ENCODE results near the gene FER. TPM values are rescaled to one million over a fixed set of nuclear protein-coding genes. Genes with fewer than 3 reads are reported as not detected.

Gene FER
- total and polyA plus RNA-seq, 8 donors: 1.7 to 218 (median 24.0) TPM

- intact Hi-C loops (cut with DNase I; ENCODE audit: low total_unique reads): no loop called here
- peaks cover 0 to 22% (median 10%) of the 10 kb centered on the region in 4 donors for H3K9me3 ChIP-seq
- WGBS, 5 donors: 81 to 91% (median 88%) methylated on average over 4 of the region's 4 CpGs
Measured at GRCh38 chr5:109234381-109234780, 486.7 kb downstream of the FER start.

DNA sequence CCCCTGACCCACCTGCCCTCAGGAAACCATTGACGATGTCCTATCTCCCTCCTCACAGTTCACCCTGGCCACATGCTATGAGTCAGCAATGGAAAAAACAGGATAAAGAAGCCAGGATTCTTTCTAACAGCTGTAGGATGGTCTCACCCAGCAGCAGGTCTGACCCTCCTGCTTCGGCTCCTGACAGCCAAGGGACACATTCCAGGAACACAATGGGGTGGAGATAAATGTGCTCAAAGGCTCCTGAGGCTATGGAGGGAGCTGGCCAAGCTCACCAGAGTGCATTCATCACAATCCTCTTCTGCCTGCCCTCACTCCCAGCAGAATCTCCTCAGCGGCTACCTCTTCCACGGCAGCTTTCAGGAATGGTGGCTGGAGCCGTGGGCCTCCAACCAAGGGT, 491.8 kb downstream of the FER start:
- Histone ChIP-seq H3K27ac (no peak overlapping the region), H3K4me3 (no peak overlapping the region), H3K36me3 (no peaks in the 10 kb centered on the region), H3K27me3 (no peaks in the 10 kb centered on the region), H3K4me1 (no peaks in the 10 kb centered on the region), H3K9me3 (peaks cover 0 to 22% (median 10%) of the 10 kb centered on the region in 4 donors)
- DNase-seq: no peak
- 75 to 85% (median 77%) methylated on average over 4 to 5 of the region's 5 CpGs for WGBS, 5 donors
- intact Hi-C loops (cut with DNase I; ENCODE audit: low total_unique reads): no loop called here
- TF ChIP-seq EP300 (IDR thresholded peaks at IDR 0.05): no peak
- TF ChIP-seq POLR2A (IDR thresholded peaks at IDR 0.05): no peak
- TF ChIP-seq, protein P1, sequence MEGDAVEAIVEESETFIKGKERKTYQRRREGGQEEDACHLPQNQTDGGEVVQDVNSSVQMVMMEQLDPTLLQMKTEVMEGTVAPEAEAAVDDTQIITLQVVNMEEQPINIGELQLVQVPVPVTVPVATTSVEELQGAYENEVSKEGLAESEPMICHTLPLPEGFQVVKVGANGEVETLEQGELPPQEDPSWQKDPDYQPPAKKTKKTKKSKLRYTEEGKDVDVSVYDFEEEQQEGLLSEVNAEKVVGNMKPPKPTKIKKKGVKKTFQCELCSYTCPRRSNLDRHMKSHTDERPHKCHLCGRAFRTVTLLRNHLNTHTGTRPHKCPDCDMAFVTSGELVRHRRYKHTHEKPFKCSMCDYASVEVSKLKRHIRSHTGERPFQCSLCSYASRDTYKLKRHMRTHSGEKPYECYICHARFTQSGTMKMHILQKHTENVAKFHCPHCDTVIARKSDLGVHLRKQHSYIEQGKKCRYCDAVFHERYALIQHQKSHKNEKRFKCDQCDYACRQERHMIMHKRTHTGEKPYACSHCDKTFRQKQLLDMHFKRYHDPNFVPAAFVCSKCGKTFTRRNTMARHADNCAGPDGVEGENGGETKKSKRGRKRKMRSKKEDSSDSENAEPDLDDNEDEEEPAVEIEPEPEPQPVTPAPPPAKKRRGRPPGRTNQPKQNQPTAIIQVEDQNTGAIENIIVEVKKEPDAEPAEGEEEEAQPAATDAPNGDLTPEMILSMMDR (IDR thresholded peaks at IDR 0.05): no peak
- no peak for TF ChIP-seq POLR2AphosphoS5 (IDR thresholded peaks at IDR 0.05)

More at GRCh38 chr5:109234381-109234780, 486.7 kb downstream of the FER start:
- H3K4me1 ChIP-seq: no peaks in the 10 kb centered on the region
- H3K36me3 ChIP-seq: no peaks in the 10 kb centered on the region
- TF ChIP-seq POLR2A (IDR thresholded peaks at IDR 0.05) (no peak), EP300 (IDR thresholded peaks at IDR 0.05) (no peak)
- DNase-seq: no peak
- H3K27me3 ChIP-seq: no peaks in the 10 kb centered on the region
- no peak overlapping the region for H3K27ac ChIP-seq
- no peak overlapping the region for H3K4me3 ChIP-seq

- no peaks in the 10 kb centered on the region for H3K36me3 ChIP-seq
- no peak for DNase-seq
- H3K4me1 ChIP-seq: no peaks in the 10 kb centered on the region
- intact Hi-C loops (cut with DNase I; ENCODE audit: low total_unique reads): no loop called here
- no peak overlapping the region for H3K27ac ChIP-seq
- no peak for TF ChIP-seq POLR2AphosphoS5 (IDR thresholded peaks at IDR 0.05)
- TF ChIP-seq POLR2A (IDR thresholded peaks at IDR 0.05): no peak
- TF ChIP-seq EP300 (IDR thresholded peaks at IDR 0.05): no peak
- TF ChIP-seq, protein P1 (IDR thresholded peaks at IDR 0.05): no peak
- peaks cover 0 to 21% (median 12%) of the 10 kb centered on the region in 4 donors for H3K9me3 ChIP-seq
- H3K4me3 ChIP-seq: no peak overlapping the region
- H3K27me3 ChIP-seq: no peaks in the 10 kb centered on the region
Measured at GRCh38 chr5:109242518-109242917, 494.8 kb downstream of the FER start.

GRCh38 chr5:109246395-109246794, 498.7 kb downstream of the FER start:
- Histone ChIP-seq H3K4me3 (no peak overlapping the region), H3K9me3 (peaks cover 0 to 21% (median 12%) of the 10 kb centered on the region in 4 donors), H3K4me1 (no peaks in the 10 kb centered on the region), H3K36me3 (no peaks in the 10 kb centered on the region), H3K27me3 (no peaks in the 10 kb centered on the region), H3K27ac (no peak overlapping the region)
- TF ChIP-seq EP300 (IDR thresholded peaks at IDR 0.05) (no peak), POLR2A (IDR thresholded peaks at IDR 0.05) (no peak), POLR2AphosphoS5 (IDR thresholded peaks at IDR 0.05) (no peak)
- TF ChIP-seq, protein P1 (IDR thresholded peaks at IDR 0.05): no peak
- WGBS, 5 donors: 90 to 100% (median 95%) methylated on average over 2 of the region's 2 CpGs
- intact Hi-C loops (cut with DNase I; ENCODE audit: low total_unique reads): no loop called here
- no peak for DNase-seq

Small RNAs within 50 kb of the gene (small RNA-seq; reads per million reads assigned to genes)
- gene AC109481.1 (0 reads per million in 4 donors), gene RF00019 (0 reads per million in 4 donors), gene RNU6-47P (0 to 0.07 (median 0) reads per million in 4 donors)
